ENCODE results near the gene SLC6A18.

GRCh38 chr5:1246711-1247431 lies 21.7 kb downstream of the SLC6A18 start:
- TF ChIP-seq CTCF (IDR thresholded peaks at IDR 0.05; ENCODE audit: insufficient read depth, low read depth, low read length) (no peak), EZH2 (IDR thresholded peaks at IDR 0.05; ENCODE audit: insufficient read depth, low read length) (no peak)
